ENCODE data around the gene IGFL3. TPM values are rescaled to one million over a fixed set of nuclear protein-coding genes. Genes with fewer than 3 reads are reported as not detected.

Gene IGFL3
- polyA plus RNA-seq, 1 donor (not counting 4 experiments of a cell fraction or from before 2014, with no cell fraction given) = 344 TPM

DNA sequence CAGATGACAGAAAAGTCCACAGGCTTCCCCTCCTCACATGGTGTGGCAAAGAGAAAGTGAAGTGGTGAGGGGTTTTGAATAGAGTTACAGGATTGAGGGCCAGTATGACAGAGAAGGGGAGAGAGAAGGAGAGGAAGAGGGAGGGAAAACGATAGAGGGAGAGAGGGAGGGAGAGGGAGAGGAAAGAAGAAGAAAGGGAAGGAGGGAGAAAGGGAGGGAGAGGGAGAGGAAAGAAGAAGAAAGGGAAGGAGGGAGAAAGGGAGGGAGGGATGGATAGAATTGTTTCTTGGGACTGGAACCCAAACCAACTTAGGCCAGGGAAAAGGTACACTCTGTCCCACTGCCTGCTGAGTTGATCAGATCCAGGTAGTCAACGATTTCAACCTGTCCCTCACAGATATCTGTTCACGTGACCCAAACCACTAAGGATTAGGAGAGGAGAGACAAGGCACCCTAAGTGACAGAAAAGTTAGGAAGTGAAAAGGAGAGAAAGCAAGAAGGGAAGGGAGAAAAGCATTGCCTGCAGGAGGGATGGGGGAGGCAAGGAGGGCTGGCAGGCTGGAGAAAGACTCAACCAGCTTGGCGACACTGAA, 8.1 kb upstream of the IGFL3 start:
- peak overlapping the region; percentile 68 for H3K27ac ChIP-seq (ENCODE audit: control insufficient read depth, insufficient read depth, low read length)
- no peaks in the 10 kb centered on the region for H3K79me2 ChIP-seq (ENCODE audit: control insufficient read depth, insufficient read depth, low read length)
- H3K27me3 ChIP-seq (ENCODE audit: control insufficient read depth, extremely low read depth, insufficient read depth, low read length) = no peaks in the 10 kb centered on the region
- peaks cover 20% of the 10 kb centered on the region for H3K4me1 ChIP-seq (ENCODE audit: control insufficient read depth, extremely low read depth, insufficient read depth, low read length)
- no peaks in the 10 kb centered on the region for H3K9me1 ChIP-seq (ENCODE audit: control insufficient read depth, extremely low read depth, insufficient read depth, low read length)
- no peak for FAIRE-seq
- peak overlapping the region; percentile 68 for H2AFZ ChIP-seq (ENCODE audit: control insufficient read depth, low read length)
- DNase-seq (ENCODE audit: low read depth, low spot score) = no peak
- no peaks in the 10 kb centered on the region for H3K36me3 ChIP-seq (ENCODE audit: control insufficient read depth in 2 of 2, extremely low read depth in 1 of 2, insufficient read depth in 2 of 2, low read length in 2 of 2)
- TF ChIP-seq CTCF (optimal IDR thresholded peaks at IDR 0.05 in 1 of 3, IDR thresholded peaks at IDR 0.05 in 1 of 3, conservative IDR thresholded peaks at IDR 0.05 in 1 of 3; ENCODE audit: extremely low read depth in 1 of 3, insufficient read depth in 2 of 3, low read length in 3 of 3) = no peak
- no peak for TF ChIP-seq EZH2 (IDR thresholded peaks at IDR 0.05; ENCODE audit: low read length)
- peak overlapping the region; percentile 89 for H3K4me2 ChIP-seq (ENCODE audit: control insufficient read depth, extremely low read depth, insufficient read depth, low read depth, low read length)
- H3K4me3 ChIP-seq (ENCODE audit: control insufficient read depth in 2 of 3, extremely low read depth in 1 of 3, insufficient read depth in 2 of 3, low read depth in 1 of 3, low read length in 3 of 3) = peak overlapping the region; percentile 27 to 51 (median 48)
- H4K20me1 ChIP-seq (ENCODE audit: control insufficient read depth, extremely low read depth, insufficient read depth, low read length) = no peaks in the 10 kb centered on the region
- dilution Hi-C loops (cut with MboI; ENCODE audit: extremely low pct_ligation_motif_present, low sequenced_read_pairs) = no loop called here
- H3K9me3 ChIP-seq (ENCODE audit: control insufficient read depth, low read depth, low read length) = no peaks in the 10 kb centered on the region
- peak overlapping the region; percentile 54 for H3K9ac ChIP-seq (ENCODE audit: control insufficient read depth, extremely low read depth, insufficient read depth, low read length)

GRCh38 chr19:46131485-46132143, 7.1 kb upstream of the IGFL3 start:
- Histone ChIP-seq H3K27ac (ENCODE audit: control insufficient read depth, insufficient read depth, low read length) (no peak overlapping the region), H4K20me1 (ENCODE audit: control insufficient read depth, extremely low read depth, insufficient read depth, low read length) (no peaks in the 10 kb centered on the region), H3K9me3 (ENCODE audit: control insufficient read depth, low read depth, low read length) (no peaks in the 10 kb centered on the region), H3K9me1 (ENCODE audit: control insufficient read depth, extremely low read depth, insufficient read depth, low read length) (no peaks in the 10 kb centered on the region), H3K79me2 (ENCODE audit: control insufficient read depth, insufficient read depth, low read length) (no peaks in the 10 kb centered on the region), H2AFZ (ENCODE audit: control insufficient read depth, low read length) (no peak overlapping the region), H3K27me3 (ENCODE audit: control insufficient read depth, extremely low read depth, insufficient read depth, low read length) (no peaks in the 10 kb centered on the region), H3K9ac (ENCODE audit: control insufficient read depth, extremely low read depth, insufficient read depth, low read length) (no peak overlapping the region), H3K4me2 (ENCODE audit: control insufficient read depth, extremely low read depth, insufficient read depth, low read depth, low read length) (no peak overlapping the region), H3K4me3 (ENCODE audit: control insufficient read depth in 2 of 3, extremely low read depth in 1 of 3, insufficient read depth in 2 of 3, low read depth in 1 of 3, low read length in 3 of 3) (no peak overlapping the region), H3K4me1 (ENCODE audit: control insufficient read depth, extremely low read depth, insufficient read depth, low read length) (peaks cover 20% of the 10 kb centered on the region), H3K36me3 (ENCODE audit: control insufficient read depth in 2 of 2, extremely low read depth in 1 of 2, insufficient read depth in 2 of 2, low read length in 2 of 2) (no peaks in the 10 kb centered on the region)
- FAIRE-seq = no peak
- TF ChIP-seq EZH2 (IDR thresholded peaks at IDR 0.05; ENCODE audit: low read length) (no peak), CTCF (optimal IDR thresholded peaks at IDR 0.05 in 1 of 3, IDR thresholded peaks at IDR 0.05 in 1 of 3, conservative IDR thresholded peaks at IDR 0.05 in 1 of 3; ENCODE audit: extremely low read depth in 1 of 3, insufficient read depth in 2 of 3, low read length in 3 of 3) (no peak)
- dilution Hi-C loops (cut with MboI; ENCODE audit: extremely low pct_ligation_motif_present, low sequenced_read_pairs) = no loop called here
- DNase-seq (ENCODE audit: low read depth, low spot score) = no peak

All from keratinocyte (primary cell).